SU-DHL-6 (cell line): ENCODE measurements around the gene PRIMPOL.

Source experiments
- H2AFZ ChIP-seq: fragments of 200-600 bp; sonication (generic); 2 replicates; pipeline ENCODE4 v1.6.1; 2014; ENCODE audit warnings: low read depth, mild to moderate bottlenecking, moderate library complexity, mixed read lengths, antibody characterized with exemption, low read length; ENCODE audit not compliant: severe bottlenecking
- H3F3A ChIP-seq: fragments of 200-600 bp; shearing (Covaris generic); 2 replicates; pipeline ENCODE4 v1.6.0; 2016; ENCODE audit warnings: antibody characterized with exemption, mild to moderate bottlenecking; ENCODE audit not compliant: insufficient read depth
- H3K27ac ChIP-seq: fragments of 200-600 bp; sonication (generic); 2 replicates; pipeline ENCODE4 v1.5.1; 2016; ENCODE audit warnings: low read depth, mild to moderate bottlenecking, low read length, moderate library complexity, mixed read lengths
- H3K27me3 ChIP-seq: fragments of 200-600 bp; sonication (generic), shearing (Covaris generic); 2 replicates; pipeline ENCODE4 v1.6.0; 2014; ENCODE audit warnings: mild to moderate bottlenecking, low read length
- H3K36me3 ChIP-seq: fragments of 200-600 bp; sonication (generic); 2 replicates; pipeline ENCODE4 v1.6.1; 2014; ENCODE audit warnings: mild to moderate bottlenecking, low read length, mixed read lengths
- H3K4me2 ChIP-seq: fragments of 300-600, 200-600 bp; shearing (Covaris generic), sonication (generic); 2 replicates; pipeline ENCODE4 v1.6.0; 2014; ENCODE audit warnings: low read length, low read depth, mild to moderate bottlenecking; ENCODE audit not compliant: poor library complexity, severe bottlenecking
- H3K4me3 ChIP-seq: fragments of 200-600 bp; sonication (generic); 2 replicates; pipeline ENCODE4 v1.5.1; 2014; ENCODE audit warnings: antibody characterized with exemption, low read length, mild to moderate bottlenecking, mixed read lengths; ENCODE audit not compliant: insufficient read depth, poor library complexity, severe bottlenecking
- H3K79me2 ChIP-seq: fragments of 200-600 bp; sonication (generic); 2 replicates; pipeline ENCODE4 v1.6.1; 2014; ENCODE audit warnings: mild to moderate bottlenecking, low read length, moderate library complexity; ENCODE audit not compliant: insufficient read depth
- H3K9ac ChIP-seq: fragments of 200-600 bp; sonication (generic); 2 replicates; pipeline ENCODE4 v1.7.0; 2014; ENCODE audit warnings: mild to moderate bottlenecking, low read length
- H3K9me2 ChIP-seq: fragments of 200-600 bp; sonication (generic); replicated peaks from 2 replicates; pipeline ENCODE4 v1.6.1; 2014; ENCODE audit warnings: low read length; ENCODE audit not compliant: insufficient read depth
- H3K9me3 ChIP-seq: fragments of 200-600 bp; sonication (generic); 2 replicates; pipeline ENCODE4 v1.6.1; 2014; ENCODE audit warnings: low read length, mixed read lengths; ENCODE audit not compliant: insufficient read depth
- H4K20me1 ChIP-seq: fragments of 200-600 bp; sonication (generic); 2 replicates; pipeline ENCODE4 v1.6.1; 2014; ENCODE audit warnings: low read depth, mild to moderate bottlenecking, antibody characterized with exemption, low read length, moderate library complexity, mixed read lengths
- CTCF ChIP-seq: fragments of 200-600 bp; sonication (generic); IDR thresholded peaks from one replicate; pipeline ENCODE4 v1.5.1; 2017; ENCODE audit warnings: antibody characterized with exemption, mild to moderate bottlenecking, low read length, moderate library complexity; ENCODE audit not compliant: insufficient read depth, poor library complexity, severe bottlenecking
- EZH2phosphoT487 ChIP-seq: fragments of 200-600 bp; sonication (generic), shearing (Covaris generic); conservative IDR thresholded peaks from 2 replicates; pipeline ENCODE4 v1.6.1; 2018; ENCODE audit warnings: mild to moderate bottlenecking, antibody characterized with exemption, low read length, moderate library complexity, mixed read lengths

The PRIMPOL gene

GRCh38 chr4:184636897-184637296, 12.6 kb upstream of the PRIMPOL start:
- Histone ChIP-seq H3K27ac (no peak overlapping the region), H3F3A (no peaks in the 10 kb centered on the region), H3K4me2 (no peak overlapping the region), H3K9me2 (no peaks in the 10 kb centered on the region), H3K27me3 (no peaks in the 10 kb centered on the region), H3K9ac (no peak overlapping the region), H3K79me2 (peaks cover 47% of the 10 kb centered on the region), H3K4me3 (no peak overlapping the region), H4K20me1 (no peaks in the 10 kb centered on the region; the same call in 1 of the 2 replicates), H3K9me3 (no peaks in the 10 kb centered on the region), H3K36me3 (peaks cover 49% of the 10 kb centered on the region), H2AFZ (no peak overlapping the region)
- TF ChIP-seq CTCF, result no peak
- TF ChIP-seq EZH2phosphoT487, result no peak

- Histone ChIP-seq H2AFZ (no peak overlapping the region), H3K4me2 (no peak overlapping the region), H3K9me2 (no peaks in the 10 kb centered on the region), H3K27ac (no peak overlapping the region), H3K9me3 (no peaks in the 10 kb centered on the region), H3F3A (no peaks in the 10 kb centered on the region; the same call in 1 of the 2 replicates), H4K20me1 (no peaks in the 10 kb centered on the region; the same call in 1 of the 2 replicates), H3K4me3 (no peak overlapping the region), H3K79me2 (peaks cover 88% of the 10 kb centered on the region), H3K9ac (no peak overlapping the region), H3K27me3 (no peaks in the 10 kb centered on the region), H3K36me3 (peaks cover 24% of the 10 kb centered on the region; the same call in 1 of the 2 replicates)
- TF ChIP-seq CTCF (no peak), EZH2phosphoT487 (no peak)
Observed at GRCh38 chr4:184641022-184641421, 8.5 kb upstream of the PRIMPOL start.

- no peaks in the 10 kb centered on the region for H3K27me3 ChIP-seq
- peaks cover 93% of the 10 kb centered on the region for H3K79me2 ChIP-seq
- no peak for TF ChIP-seq CTCF
- TF ChIP-seq EZH2phosphoT487, result no peak
- H3K9ac ChIP-seq, result no peak overlapping the region
- H4K20me1 ChIP-seq, result no peaks in the 10 kb centered on the region; the same call in 1 of the 2 replicates
- no peaks in the 10 kb centered on the region for H3K9me3 ChIP-seq
- H2AFZ ChIP-seq, result no peak overlapping the region
- no peaks in the 10 kb centered on the region; the same call in 1 of the 2 replicates for H3F3A ChIP-seq
- peaks cover 24% of the 10 kb centered on the region; the same call in 1 of the 2 replicates for H3K36me3 ChIP-seq
- H3K4me3 ChIP-seq, result no peak overlapping the region
- no peak overlapping the region for H3K4me2 ChIP-seq
- no peaks in the 10 kb centered on the region for H3K9me2 ChIP-seq
- H3K27ac ChIP-seq, result no peak overlapping the region
Observed at GRCh38 chr4:184641451-184641850, 8.1 kb upstream of the PRIMPOL start.
